ENCODE data around the gene TNRC18.

The TNRC18 gene

GRCh38 chr7:5354460-5355232, 69.0 kb downstream of the TNRC18 start:
- H3K27ac ChIP-seq = no peak overlapping the region
- H3K9ac ChIP-seq (ENCODE audit: insufficient read length) = no peak overlapping the region
- no peak for DNase-seq (ENCODE audit: low read depth, low spot score)
- no peak overlapping the region for H3K4me3 ChIP-seq
- no peak for TF ChIP-seq EZH2 (IDR thresholded peaks at IDR 0.05)
- no peak for TF ChIP-seq POLR2AphosphoS5 (IDR thresholded peaks at IDR 0.05; ENCODE audit: borderline replicate concordance, low read depth, low read length)
- no peak for TF ChIP-seq FOXP2 (optimal IDR thresholded peaks at IDR 0.05; ENCODE audit: control extremely low read depth, extremely low read length, insufficient read depth)
- H3K9me3 ChIP-seq (ENCODE audit: low read depth, low read length) = no peaks in the 10 kb centered on the region
- H3K36me3 ChIP-seq (ENCODE audit: insufficient read depth, low read length) = peaks cover 56% of the 10 kb centered on the region

- TF ChIP-seq POLR2AphosphoS5 (IDR thresholded peaks at IDR 0.05; ENCODE audit: borderline replicate concordance, low read depth, low read length) (no peak), FOXP2 (optimal IDR thresholded peaks at IDR 0.05; ENCODE audit: control extremely low read depth, extremely low read length, insufficient read depth) (no peak), EZH2 (IDR thresholded peaks at IDR 0.05) (no peak)
- no peaks in the 10 kb centered on the region for H3K9me3 ChIP-seq (ENCODE audit: low read depth, low read length)
- H3K9ac ChIP-seq (ENCODE audit: insufficient read length) = no peak overlapping the region
- H3K4me3 ChIP-seq = no peak overlapping the region
- no peak overlapping the region for H3K27ac ChIP-seq
- no peak for DNase-seq (ENCODE audit: low read depth, low spot score)
- peaks cover 39% of the 10 kb centered on the region for H3K36me3 ChIP-seq (ENCODE audit: insufficient read depth, low read length)
These were observed 71.1 kb downstream of the TNRC18 start for GRCh38 chr7:5352440-5353010.

- Histone ChIP-seq H3K9me3 (ENCODE audit: low read depth, low read length) (no peaks in the 10 kb centered on the region), H3K4me3 (no peak overlapping the region), H3K36me3 (ENCODE audit: insufficient read depth, low read length) (peaks cover 34% of the 10 kb centered on the region; the same call in 1 of the 2 replicates), H3K27ac (no peak overlapping the region), H3K9ac (ENCODE audit: insufficient read length) (no peak overlapping the region)
- no peak for TF ChIP-seq EZH2 (IDR thresholded peaks at IDR 0.05)
- DNase-seq (ENCODE audit: low read depth, low spot score) = no peak
These were observed 71.9 kb downstream of the TNRC18 start for GRCh38 chr7:5351507-5352265.

GRCh38 chr7:5350600-5351385, 72.8 kb downstream of the TNRC18 start:
- H3K27ac ChIP-seq = no peak overlapping the region
- no peaks in the 10 kb centered on the region for H3K9me3 ChIP-seq (ENCODE audit: low read depth, low read length)
- no peak overlapping the region for H3K4me3 ChIP-seq
- H3K9ac ChIP-seq (ENCODE audit: insufficient read length) = no peak overlapping the region
- TF ChIP-seq POLR2AphosphoS5 (IDR thresholded peaks at IDR 0.05; ENCODE audit: borderline replicate concordance, low read depth, low read length) = no peak
- TF ChIP-seq FOXP2 (optimal IDR thresholded peaks at IDR 0.05; ENCODE audit: control extremely low read depth, extremely low read length, insufficient read depth) = no peak
- no peak for TF ChIP-seq EZH2 (IDR thresholded peaks at IDR 0.05)
- peaks cover 34% of the 10 kb centered on the region; the same call in 1 of the 2 replicates for H3K36me3 ChIP-seq (ENCODE audit: insufficient read depth, low read length)
- DNase-seq (ENCODE audit: low read depth, low spot score) = no peak

GRCh38 chr7:5350174-5350463, 73.5 kb downstream of the TNRC18 start:
- Histone ChIP-seq H3K4me3 (no peak overlapping the region), H3K9ac (ENCODE audit: insufficient read length) (no peak overlapping the region), H3K36me3 (ENCODE audit: insufficient read depth, low read length) (peaks cover 39% of the 10 kb centered on the region), H3K27ac (no peak overlapping the region), H3K9me3 (ENCODE audit: low read depth, low read length) (no peaks in the 10 kb centered on the region)
- no peak for TF ChIP-seq FOXP2 (optimal IDR thresholded peaks at IDR 0.05; ENCODE audit: control extremely low read depth, extremely low read length, insufficient read depth)
- no peak for TF ChIP-seq EZH2 (IDR thresholded peaks at IDR 0.05)
- no peak for TF ChIP-seq POLR2AphosphoS5 (IDR thresholded peaks at IDR 0.05; ENCODE audit: borderline replicate concordance, low read depth, low read length)
- no peak for DNase-seq (ENCODE audit: low read depth, low spot score)

GRCh38 chr7:5349437-5350173, 74.0 kb downstream of the TNRC18 start:
- peaks cover 2% of the 10 kb centered on the region; the same call in 1 of the 2 replicates for H3K9me3 ChIP-seq (ENCODE audit: low read depth, low read length)
- H3K9ac ChIP-seq (ENCODE audit: insufficient read length) = no peak overlapping the region
- no peak overlapping the region for H3K27ac ChIP-seq
- TF ChIP-seq POLR2AphosphoS5 (IDR thresholded peaks at IDR 0.05; ENCODE audit: borderline replicate concordance, low read depth, low read length) (no peak), FOXP2 (optimal IDR thresholded peaks at IDR 0.05; ENCODE audit: control extremely low read depth, extremely low read length, insufficient read depth) (no peak), EZH2 (IDR thresholded peaks at IDR 0.05) (no peak)
- H3K36me3 ChIP-seq (ENCODE audit: insufficient read depth, low read length) = peaks cover 44% of the 10 kb centered on the region
- no peak overlapping the region for H3K4me3 ChIP-seq
- DNase-seq (ENCODE audit: low read depth, low spot score) = no peak

- Histone ChIP-seq H3K27ac (no peak overlapping the region), H3K9me3 (ENCODE audit: low read depth, low read length) (peaks cover 8% of the 10 kb centered on the region), H3K4me3 (no peak overlapping the region), H3K9ac (ENCODE audit: insufficient read length) (no peak overlapping the region), H3K36me3 (ENCODE audit: insufficient read depth, low read length) (peaks cover 50% of the 10 kb centered on the region)
- TF ChIP-seq EZH2 (IDR thresholded peaks at IDR 0.05) (no peak), FOXP2 (optimal IDR thresholded peaks at IDR 0.05; ENCODE audit: control extremely low read depth, extremely low read length, insufficient read depth) (no peak), POLR2AphosphoS5 (IDR thresholded peaks at IDR 0.05; ENCODE audit: borderline replicate concordance, low read depth, low read length) (no peak)
- no peak for DNase-seq (ENCODE audit: low read depth, low spot score)
These were observed 74.6 kb downstream of the TNRC18 start for GRCh38 chr7:5349005-5349380.

Data from SK-N-MC (cell line).